Measurements from ENCODE around the gene B4GALT4.
A peak's percentile ranks its signal among the peaks of the same experiment; 100 is the strongest.
"Not testable (repeated sequence)": the region's sequence is repeated elsewhere in the genome, so short reads cannot be mapped to it uniquely, and the experiment has no call there.

Gene B4GALT4, protein sequence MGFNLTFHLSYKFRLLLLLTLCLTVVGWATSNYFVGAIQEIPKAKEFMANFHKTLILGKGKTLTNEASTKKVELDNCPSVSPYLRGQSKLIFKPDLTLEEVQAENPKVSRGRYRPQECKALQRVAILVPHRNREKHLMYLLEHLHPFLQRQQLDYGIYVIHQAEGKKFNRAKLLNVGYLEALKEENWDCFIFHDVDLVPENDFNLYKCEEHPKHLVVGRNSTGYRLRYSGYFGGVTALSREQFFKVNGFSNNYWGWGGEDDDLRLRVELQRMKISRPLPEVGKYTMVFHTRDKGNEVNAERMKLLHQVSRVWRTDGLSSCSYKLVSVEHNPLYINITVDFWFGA

DNA sequence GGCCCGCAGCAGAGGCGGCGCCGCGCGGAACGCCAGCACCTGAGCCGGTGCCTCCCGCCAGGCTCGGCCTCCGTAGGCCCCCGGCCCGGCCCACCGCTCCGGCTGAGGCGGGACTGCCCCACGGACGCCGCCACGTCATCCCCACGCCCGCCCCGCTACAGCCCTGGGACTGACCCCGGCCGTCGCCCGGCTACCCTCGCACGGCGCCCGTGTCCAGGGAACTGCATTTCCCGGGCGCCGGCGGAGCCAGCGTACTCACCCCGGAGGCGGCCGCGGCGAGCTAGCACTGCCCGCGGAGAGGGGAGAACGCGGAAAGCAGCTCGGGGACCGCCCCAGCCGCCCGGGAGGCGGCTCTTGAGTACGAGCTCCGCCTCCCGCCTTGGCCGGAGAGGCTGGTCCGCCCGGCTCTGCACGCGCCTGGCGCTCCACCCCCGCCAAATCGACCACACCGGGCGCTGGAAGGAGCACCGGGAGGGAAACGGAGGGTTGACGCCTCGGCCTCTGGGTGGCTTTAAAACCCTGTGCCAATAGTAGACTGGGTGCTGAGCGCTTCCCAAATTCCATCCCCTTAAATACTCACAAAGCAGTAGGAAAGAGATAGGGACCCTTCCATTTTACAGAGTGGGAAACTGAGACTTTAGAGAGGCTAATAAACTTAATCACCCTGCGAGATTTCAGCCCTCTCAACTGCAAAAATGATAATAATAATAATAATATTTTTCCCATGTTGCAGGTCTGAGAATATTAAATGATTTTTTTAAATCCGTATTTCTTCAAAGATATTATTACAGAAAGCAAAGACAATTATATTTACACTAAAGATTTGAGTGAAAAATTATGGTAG lies at the start of gene B4GALT4:
B4GALT4 (minus strand) TSS at position 288 of the 844 bp plus-strand sequence. CDS start 10,779 bp downstream, outside the sequence.
- Histone ChIP-seq H3K9me3 (ENCODE audit: control insufficient read depth in 1 of 2, low read length in 2 of 2) (no peaks in the 10 kb centered on the region), H3K36me3 (ENCODE audit: control insufficient read depth in 1 of 2, insufficient read depth in 2 of 2, low read length in 2 of 2) (peaks cover 3 to 4% of the 10 kb centered on the region in 2 donors), H3K27ac (ENCODE audit: low read length) (peak within 1 kb of the TSS; percentile 89), H3K4me1 (ENCODE audit: control insufficient read depth in 1 of 2, insufficient read depth in 2 of 2, low read length in 2 of 2) (peaks cover 3 to 8% of the 10 kb centered on the region in 2 donors), H3K4me3 (ENCODE audit: low read depth in 1 of 2, low read length in 2 of 2) (peak within 1 kb of the TSS; percentile 87 to 88), H3K27me3 (ENCODE audit: low read depth, low read length) (no peaks in the 10 kb centered on the region)

DNA sequence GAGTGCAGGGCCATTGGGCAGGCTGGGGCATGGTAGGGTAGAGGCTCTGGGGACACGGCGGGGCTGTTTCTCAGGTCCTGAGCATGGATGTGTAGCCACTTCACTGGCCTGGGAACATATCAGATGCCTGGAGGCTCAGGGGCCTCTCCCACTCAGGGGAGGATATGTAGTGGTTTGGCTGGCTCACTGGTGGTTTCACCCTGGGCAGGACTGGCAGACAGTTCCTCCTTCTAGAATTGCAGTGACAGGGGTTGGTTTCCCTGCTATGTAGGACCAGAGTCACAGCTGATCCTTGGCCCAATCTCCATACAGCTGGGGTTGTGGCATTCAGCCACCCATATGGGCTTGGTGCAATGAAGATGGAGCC lies 48.7 kb upstream of the B4GALT4 start:
- peaks cover 0 to 9% of the 10 kb centered on the region in 2 donors for H3K4me1 ChIP-seq (ENCODE audit: control insufficient read depth in 1 of 2, insufficient read depth in 2 of 2, low read length in 2 of 2)
- H3K9me3 ChIP-seq (ENCODE audit: control insufficient read depth in 1 of 2, low read length in 2 of 2), result peaks cover 0 to 4% of the 10 kb centered on the region in 2 donors

DNA sequence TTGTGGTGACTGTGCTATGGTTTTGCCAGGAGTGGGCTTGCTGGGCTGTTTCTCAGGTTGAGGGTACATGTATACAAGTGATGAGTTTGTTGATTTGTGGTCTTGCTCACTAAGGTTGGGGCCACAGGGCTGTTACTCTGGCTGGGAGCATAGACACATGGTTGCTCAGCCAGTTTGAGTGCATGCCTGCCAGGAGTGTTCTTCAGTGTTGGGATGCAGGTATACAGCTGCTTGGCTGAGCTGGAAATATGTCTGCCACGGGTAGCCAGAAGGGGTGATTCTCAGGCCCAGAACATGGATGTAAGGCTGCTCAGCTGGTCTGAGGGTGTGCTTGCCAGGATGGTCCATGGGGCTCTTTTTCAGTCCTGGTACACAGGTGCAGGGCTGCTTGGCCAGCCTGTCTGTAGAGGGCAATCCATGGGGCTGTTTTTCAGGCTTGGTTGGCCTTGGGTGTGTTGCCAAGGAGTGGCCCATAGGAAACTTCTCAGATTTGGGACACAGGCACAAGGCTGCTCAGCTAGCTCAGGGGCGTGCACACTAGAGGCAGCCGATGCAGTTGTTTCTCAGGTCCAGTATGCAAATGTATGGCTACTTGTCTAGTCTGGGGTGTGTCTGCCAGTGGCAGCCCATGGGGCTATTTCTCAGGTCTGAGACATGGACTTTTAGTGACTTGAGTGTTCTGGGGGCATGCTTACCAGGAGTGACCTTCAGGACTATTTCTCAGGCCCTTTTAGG lies 48.2 kb upstream of the B4GALT4 start:
- Histone ChIP-seq H3K27me3 (ENCODE audit: low read depth, low read length) (no peaks in the 10 kb centered on the region), H3K4me3 (ENCODE audit: low read depth in 1 of 2, low read length in 2 of 2) (no peak overlapping the region), H3K36me3 (ENCODE audit: control insufficient read depth in 1 of 2, insufficient read depth in 2 of 2, low read length in 2 of 2) (no peaks in the 10 kb centered on the region), H3K9me3 (ENCODE audit: control insufficient read depth in 1 of 2, low read length in 2 of 2) (peaks cover 0 to 4% of the 10 kb centered on the region in 2 donors), H3K27ac (ENCODE audit: low read length) (no peak overlapping the region), H3K4me1 (ENCODE audit: control insufficient read depth in 1 of 2, insufficient read depth in 2 of 2, low read length in 2 of 2) (peaks cover 0 to 9% of the 10 kb centered on the region in 2 donors)

More for the DNA sequence above, 48.7 kb upstream of the B4GALT4 start:
- H3K4me3 ChIP-seq (ENCODE audit: low read depth in 1 of 2, low read length in 2 of 2), result no peak overlapping the region
- no peaks in the 10 kb centered on the region for H3K27me3 ChIP-seq (ENCODE audit: low read depth, low read length)
- no peak overlapping the region for H3K27ac ChIP-seq (ENCODE audit: low read length)
- peaks cover 0 to under 1% of the 10 kb centered on the region in 2 donors for H3K36me3 ChIP-seq (ENCODE audit: control insufficient read depth in 1 of 2, insufficient read depth in 2 of 2, low read length in 2 of 2)

DNA sequence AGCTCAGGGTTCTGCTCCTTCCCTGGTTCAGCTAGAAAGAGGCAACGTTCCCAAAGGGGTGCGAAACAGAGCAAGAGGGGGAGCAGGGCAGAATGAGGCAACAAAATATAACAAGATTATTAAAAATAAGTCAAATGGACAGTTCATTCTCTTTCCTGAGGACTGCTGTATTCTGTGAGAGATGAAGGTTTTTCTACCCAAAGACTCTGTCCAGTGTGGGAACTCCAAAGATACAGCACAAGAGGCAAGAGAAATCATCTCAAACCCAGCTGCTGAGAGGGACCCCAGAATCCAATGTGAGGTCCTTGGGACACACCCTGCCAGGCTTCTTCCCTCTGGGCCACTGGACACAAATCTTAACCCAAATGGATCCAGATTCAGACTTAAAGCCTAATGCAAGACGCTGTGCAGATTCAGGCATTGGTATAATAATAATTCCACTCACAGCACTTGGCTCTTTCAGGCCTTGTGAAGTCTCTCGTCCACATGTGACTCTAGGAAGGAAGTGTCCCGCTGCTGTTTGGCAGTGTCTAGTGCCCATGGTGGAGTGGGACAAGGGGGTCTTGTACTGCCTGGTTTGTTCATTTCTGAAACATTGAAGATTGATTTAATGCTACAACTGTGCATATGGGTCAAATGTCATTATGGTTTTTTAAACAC lies 39.0 kb upstream of the B4GALT4 start:
- Histone ChIP-seq H3K9me3 (ENCODE audit: control insufficient read depth in 1 of 2, low read length in 2 of 2) (no peaks in the 10 kb centered on the region), H3K27me3 (ENCODE audit: low read depth, low read length) (no peaks in the 10 kb centered on the region), H3K36me3 (ENCODE audit: control insufficient read depth in 1 of 2, insufficient read depth in 2 of 2, low read length in 2 of 2) (no peaks in the 10 kb centered on the region), H3K4me1 (ENCODE audit: control insufficient read depth in 1 of 2, insufficient read depth in 2 of 2, low read length in 2 of 2) (peaks cover 0 to 6% of the 10 kb centered on the region in 2 donors), H3K27ac (ENCODE audit: low read length) (peak overlapping the region; percentile 27), H3K4me3 (ENCODE audit: low read depth in 1 of 2, low read length in 2 of 2) (no peak overlapping the region)

GRCh38 chr3:119279101-119279554 lies 38.5 kb upstream of the B4GALT4 start:
- Histone ChIP-seq H3K4me3 (ENCODE audit: low read depth in 1 of 2, low read length in 2 of 2) (no peak overlapping the region), H3K27ac (ENCODE audit: low read length) (peak overlapping the region; percentile 27), H3K9me3 (ENCODE audit: control insufficient read depth in 1 of 2, low read length in 2 of 2) (no peaks in the 10 kb centered on the region), H3K27me3 (ENCODE audit: low read depth, low read length) (no peaks in the 10 kb centered on the region), H3K36me3 (ENCODE audit: control insufficient read depth in 1 of 2, insufficient read depth in 2 of 2, low read length in 2 of 2) (no peaks in the 10 kb centered on the region), H3K4me1 (ENCODE audit: control insufficient read depth in 1 of 2, insufficient read depth in 2 of 2, low read length in 2 of 2) (peaks cover 0 to 6% of the 10 kb centered on the region in 2 donors)

DNA sequence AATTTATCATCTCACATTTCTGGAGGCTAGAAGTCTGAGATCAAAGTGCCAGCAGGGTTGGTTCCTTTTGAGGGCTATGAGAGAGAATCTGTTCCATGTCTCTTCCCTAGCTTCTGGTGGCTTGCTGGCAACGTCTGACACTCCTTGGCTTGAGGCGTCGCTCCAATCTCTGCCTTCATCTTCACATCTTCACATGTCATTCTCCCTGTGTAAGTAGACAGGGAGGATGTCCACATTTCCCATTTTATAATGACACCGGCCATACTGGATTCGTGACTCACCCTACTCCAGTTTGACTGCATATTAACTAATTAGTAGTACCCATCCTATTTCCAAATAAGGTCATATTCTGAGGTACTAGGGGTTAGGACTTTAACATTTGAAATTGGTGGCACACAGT lies 36.0 kb upstream of the B4GALT4 start:
- no peak overlapping the region for H3K27ac ChIP-seq (ENCODE audit: low read length)
- H3K4me3 ChIP-seq (ENCODE audit: low read depth in 1 of 2, low read length in 2 of 2), result no peak overlapping the region
- H3K4me1 ChIP-seq (ENCODE audit: control insufficient read depth in 1 of 2, insufficient read depth in 2 of 2, low read length in 2 of 2), result peaks cover 0 to 6% of the 10 kb centered on the region in 2 donors
- H3K27me3 ChIP-seq (ENCODE audit: low read depth, low read length), result no peaks in the 10 kb centered on the region
- H3K36me3 ChIP-seq (ENCODE audit: control insufficient read depth in 1 of 2, insufficient read depth in 2 of 2, low read length in 2 of 2), result no peaks in the 10 kb centered on the region
- no peaks in the 10 kb centered on the region for H3K9me3 ChIP-seq (ENCODE audit: control insufficient read depth in 1 of 2, low read length in 2 of 2)

- H3K4me1 ChIP-seq (ENCODE audit: control insufficient read depth in 1 of 2, insufficient read depth in 2 of 2, low read length in 2 of 2); H3K27ac ChIP-seq (ENCODE audit: low read length); H3K27me3 ChIP-seq (ENCODE audit: low read depth, low read length); H3K36me3 ChIP-seq (ENCODE audit: control insufficient read depth in 1 of 2, insufficient read depth in 2 of 2, low read length in 2 of 2); H3K4me3 ChIP-seq (ENCODE audit: low read depth in 1 of 2, low read length in 2 of 2); H3K9me3 ChIP-seq (ENCODE audit: control insufficient read depth in 1 of 2, low read length in 2 of 2): not testable (repeated sequence)
These were observed 29.5 kb upstream of the B4GALT4 start for GRCh38 chr3:119270212-119270611.

DNA sequence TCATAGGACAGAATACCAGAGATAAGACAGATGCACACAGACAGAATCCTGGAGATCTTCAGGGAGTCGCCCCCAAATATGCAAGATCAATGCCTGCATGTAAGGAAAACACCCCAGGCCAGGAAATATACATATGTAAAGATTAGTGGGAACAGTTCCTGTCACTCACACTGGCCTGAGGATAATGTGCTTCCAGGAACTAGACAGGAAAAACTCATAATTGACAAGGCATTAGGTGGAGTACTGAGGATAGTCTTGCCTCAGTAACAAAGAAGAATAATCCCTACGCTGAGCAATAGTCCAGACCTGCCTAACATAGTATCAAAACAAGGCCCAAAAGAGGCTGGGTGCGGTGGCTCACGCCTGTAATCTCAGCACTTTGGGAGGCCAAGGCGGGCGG lies 20.4 kb upstream of the B4GALT4 start:
- Histone ChIP-seq H3K9me3 (ENCODE audit: control insufficient read depth in 1 of 2, low read length in 2 of 2) (no peaks in the 10 kb centered on the region), H3K4me1 (ENCODE audit: control insufficient read depth in 1 of 2, insufficient read depth in 2 of 2, low read length in 2 of 2) (peaks cover 0 to 8% of the 10 kb centered on the region in 2 donors), H3K27me3 (ENCODE audit: low read depth, low read length) (no peaks in the 10 kb centered on the region), H3K27ac (ENCODE audit: low read length) (no peak overlapping the region), H3K36me3 (ENCODE audit: control insufficient read depth in 1 of 2, insufficient read depth in 2 of 2, low read length in 2 of 2) (no peaks in the 10 kb centered on the region), H3K4me3 (ENCODE audit: low read depth in 1 of 2, low read length in 2 of 2) (no peak overlapping the region)

DNA sequence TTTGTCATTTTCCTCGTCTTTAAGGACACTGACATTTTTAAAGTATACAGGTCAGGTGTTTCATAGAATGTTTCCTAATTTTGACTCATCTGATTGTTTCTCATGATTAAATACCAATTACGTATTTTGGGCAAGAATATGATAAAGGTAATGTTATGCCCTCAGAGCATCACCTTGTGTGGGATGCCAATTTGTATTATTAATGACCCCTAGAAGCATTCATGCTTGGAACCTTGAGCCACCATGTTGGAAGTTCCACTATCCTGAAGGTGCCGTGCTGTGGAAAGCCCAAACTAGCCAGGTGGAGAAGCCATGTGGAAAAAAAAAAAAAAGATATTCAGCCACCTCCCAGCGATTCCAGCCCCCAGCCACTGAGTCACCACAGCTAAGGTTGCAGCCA lies 19.1 kb upstream of the B4GALT4 start:
- Histone ChIP-seq H3K27ac (ENCODE audit: low read length) (no peak overlapping the region), H3K27me3 (ENCODE audit: low read depth, low read length) (no peaks in the 10 kb centered on the region), H3K4me1 (ENCODE audit: control insufficient read depth in 1 of 2, insufficient read depth in 2 of 2, low read length in 2 of 2) (peaks cover 0 to 8% of the 10 kb centered on the region in 2 donors), H3K36me3 (ENCODE audit: control insufficient read depth in 1 of 2, insufficient read depth in 2 of 2, low read length in 2 of 2) (no peaks in the 10 kb centered on the region), H3K4me3 (ENCODE audit: low read depth in 1 of 2, low read length in 2 of 2) (no peak overlapping the region), H3K9me3 (ENCODE audit: control insufficient read depth in 1 of 2, low read length in 2 of 2) (no peaks in the 10 kb centered on the region)

- Histone ChIP-seq H3K4me1 (ENCODE audit: control insufficient read depth in 1 of 2, insufficient read depth in 2 of 2, low read length in 2 of 2) (peaks cover 0 to 8% of the 10 kb centered on the region in 2 donors), H3K27ac (ENCODE audit: low read length) (peak overlapping the region; percentile 26), H3K36me3 (ENCODE audit: control insufficient read depth in 1 of 2, insufficient read depth in 2 of 2, low read length in 2 of 2) (no peaks in the 10 kb centered on the region), H3K4me3 (ENCODE audit: low read depth in 1 of 2, low read length in 2 of 2) (no peak overlapping the region), H3K9me3 (ENCODE audit: control insufficient read depth in 1 of 2, low read length in 2 of 2) (no peaks in the 10 kb centered on the region), H3K27me3 (ENCODE audit: low read depth, low read length) (no peaks in the 10 kb centered on the region)
These were observed 18.2 kb upstream of the B4GALT4 start for GRCh38 chr3:119258915-119259314.

All from muscle layer of duodenum (tissue), 2 donors.